Activated CD4-positive, alpha-beta T cell treated with anti-CD3 and anti-CD28 coated beads for 24 hours (primary cell): Measurements from ENCODE around the gene TRPM6.
"Not testable (repeated sequence)": the region's sequence is repeated elsewhere in the genome, so short reads cannot be mapped to it uniquely, and the experiment has no call there.

Source experiments
- DNase-seq, 2 donors: peaks; one replicate each; pipeline ENCODE4 v3.0.0-alpha.2; 2020; ENCODE audit warnings: low read depth in 2 of 2

Gene TRPM6

DNA sequence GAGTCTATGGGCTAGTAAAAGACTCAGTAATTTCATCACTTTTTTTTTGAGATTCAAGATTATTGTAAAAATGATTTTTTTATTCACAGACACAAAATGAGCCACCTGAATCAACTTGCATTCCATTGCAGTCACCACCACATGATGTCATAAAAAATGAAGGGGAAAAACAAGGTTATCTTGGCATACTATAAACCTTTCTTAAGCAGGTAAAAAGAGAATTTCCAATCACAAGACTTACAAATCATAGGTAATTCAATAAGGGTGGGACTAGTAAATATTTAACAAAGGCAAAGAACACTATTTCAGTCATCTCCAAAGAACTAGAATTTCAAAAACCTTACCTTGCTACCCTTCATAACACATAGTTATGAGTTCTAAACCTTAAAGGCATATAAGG, 30.7 kb downstream of the TRPM6 start:
- DNase-seq = no peak

DNA sequence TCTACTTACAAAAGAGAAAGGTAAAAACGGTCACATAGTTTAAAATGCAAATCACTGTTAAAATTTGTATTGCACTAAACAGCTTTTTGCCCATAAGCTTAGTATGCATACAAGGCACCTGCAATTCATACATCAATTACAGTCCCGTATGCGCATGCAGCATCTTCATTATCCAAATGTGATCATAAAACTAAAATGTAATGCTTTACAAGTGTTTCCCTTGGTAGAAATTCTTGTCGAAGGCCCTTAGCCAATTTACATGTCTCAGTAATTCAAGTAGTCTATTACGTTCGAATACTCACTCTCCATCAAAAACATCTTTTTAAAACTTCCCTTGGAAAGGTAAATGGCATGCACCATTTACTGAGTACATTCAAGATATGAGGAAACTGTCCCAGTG, 32.6 kb downstream of the TRPM6 start:
- DNase-seq = no peak

DNA sequence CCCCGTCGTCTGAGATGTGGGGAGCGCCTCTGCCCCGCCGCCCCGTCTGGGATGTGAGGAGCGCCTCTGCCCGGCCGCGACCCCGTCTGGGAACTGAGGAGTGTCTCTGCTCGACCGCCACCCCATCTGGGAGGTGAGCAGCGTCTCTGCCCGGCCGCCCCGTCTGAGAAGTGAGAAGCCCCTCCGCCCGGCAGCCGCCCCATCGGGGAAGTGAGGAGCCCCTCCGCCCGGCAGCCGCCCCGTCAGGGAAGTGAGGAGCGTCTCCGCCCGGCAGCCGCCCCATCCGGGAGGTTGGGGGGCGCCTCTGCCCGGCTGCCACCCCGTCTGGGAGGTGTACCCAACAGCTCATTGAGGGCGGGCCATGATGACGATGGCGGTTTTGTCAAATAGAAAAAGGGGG, 34.7 kb downstream of the TRPM6 start:
- DNase-seq = not testable (repeated sequence)

DNA sequence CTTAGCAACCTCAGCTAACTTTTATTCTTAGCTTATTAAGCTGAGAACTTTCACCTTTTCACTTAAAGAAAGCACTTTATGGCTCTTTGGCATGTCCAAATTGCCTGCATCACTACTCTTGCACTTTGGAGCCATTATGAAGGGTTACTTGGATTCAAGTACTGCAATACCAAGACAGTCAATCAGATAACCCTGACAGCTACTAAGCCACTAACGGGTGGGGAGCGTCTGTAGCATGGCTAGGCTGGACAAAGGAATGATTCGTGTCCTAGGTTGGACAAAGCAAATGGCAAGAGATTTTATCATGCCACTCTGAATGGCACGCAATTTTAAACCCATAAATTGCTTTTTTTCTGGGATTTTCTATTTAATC, 39.6 kb downstream of the TRPM6 start:
- DNase-seq = no peak

DNA sequence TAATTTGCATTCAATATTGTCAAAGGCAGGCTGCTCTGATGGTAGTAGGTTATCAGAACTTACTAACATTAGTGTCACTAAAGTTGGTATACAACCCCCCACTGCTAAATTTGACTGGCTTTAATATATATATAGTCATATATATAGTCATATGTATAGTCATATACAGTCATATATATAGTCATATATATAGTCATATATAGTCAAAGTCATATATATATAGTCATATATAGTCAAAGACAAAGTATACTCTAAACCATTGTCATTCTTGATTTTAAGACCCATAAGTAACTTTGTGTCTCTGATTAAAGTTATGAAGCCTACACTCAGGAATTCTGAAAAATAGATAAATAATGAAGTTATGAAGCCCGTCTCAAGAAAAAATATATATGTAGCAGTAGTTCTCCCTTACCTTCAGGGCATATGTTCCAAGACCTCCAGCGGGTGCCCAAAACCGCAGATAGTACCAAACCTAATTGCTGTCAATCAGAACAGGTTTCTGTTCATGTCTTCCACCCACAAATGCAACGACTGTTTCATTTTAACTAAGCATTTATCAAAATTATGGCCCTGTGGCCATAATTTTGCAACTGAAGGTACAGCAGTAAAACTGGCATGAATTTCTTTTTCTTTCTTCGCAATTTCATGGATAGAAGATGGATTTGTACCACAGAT, 40.1 kb downstream of the TRPM6 start:
- DNase-seq = no peak

DNA sequence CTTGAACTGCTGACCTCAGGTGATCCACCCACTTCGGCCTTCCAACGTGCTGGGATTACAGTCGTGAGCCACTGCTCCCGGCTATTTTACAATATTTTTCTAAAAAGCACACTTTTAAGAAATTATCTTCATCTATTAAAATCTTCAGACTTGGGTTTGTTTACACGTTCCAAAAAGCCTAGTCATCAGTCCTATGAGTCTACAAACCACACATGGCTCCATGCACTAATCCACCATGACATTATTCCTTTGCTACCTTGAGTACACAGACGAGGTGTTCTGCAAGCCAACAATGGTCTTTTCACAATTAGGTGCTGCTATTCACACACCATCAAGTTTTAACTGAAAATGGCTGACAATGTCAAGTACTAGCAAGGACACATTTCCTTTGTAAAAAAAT, 41.0 kb downstream of the TRPM6 start:
- no peak for DNase-seq

DNA sequence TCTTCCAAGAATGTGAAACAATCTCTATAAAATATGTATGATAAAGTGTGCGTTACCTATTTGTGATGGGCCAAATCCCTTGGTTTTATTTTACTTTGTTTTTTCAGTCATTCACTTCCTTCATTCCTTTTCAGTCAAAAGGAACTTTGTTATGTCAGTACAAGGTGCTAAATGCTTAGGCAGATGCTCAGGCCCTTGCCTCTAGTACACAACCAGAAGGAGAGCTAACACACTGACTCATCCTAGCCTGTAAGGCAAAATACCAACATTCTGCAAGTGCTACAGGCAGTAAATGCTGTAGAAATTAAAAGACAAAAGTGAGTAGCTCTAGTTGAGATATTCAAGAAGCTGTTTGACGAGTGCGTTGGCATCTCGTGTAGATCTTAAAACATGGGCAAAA, 49.4 kb downstream of the TRPM6 start:
- DNase-seq = no peak

DNA sequence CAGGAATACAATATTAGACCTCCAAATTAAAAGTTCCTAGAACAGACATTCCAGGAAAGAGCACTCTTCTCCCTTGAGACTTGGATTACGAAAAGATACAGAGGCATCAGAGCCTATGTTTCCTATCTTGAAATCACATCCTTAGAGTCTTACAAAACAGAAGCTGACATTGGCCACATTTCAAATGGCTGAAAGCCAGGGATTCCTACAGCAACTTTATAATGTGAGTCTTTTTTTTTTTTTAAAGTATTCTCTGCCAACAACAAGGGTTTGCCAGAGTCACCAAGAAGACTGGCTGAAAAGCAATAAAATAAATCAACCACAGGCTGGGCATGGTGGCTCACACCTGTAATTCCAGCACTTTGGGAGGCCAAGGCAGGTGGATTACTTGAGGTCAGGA, 63.1 kb downstream of the TRPM6 start:
- DNase-seq = no peak

DNA sequence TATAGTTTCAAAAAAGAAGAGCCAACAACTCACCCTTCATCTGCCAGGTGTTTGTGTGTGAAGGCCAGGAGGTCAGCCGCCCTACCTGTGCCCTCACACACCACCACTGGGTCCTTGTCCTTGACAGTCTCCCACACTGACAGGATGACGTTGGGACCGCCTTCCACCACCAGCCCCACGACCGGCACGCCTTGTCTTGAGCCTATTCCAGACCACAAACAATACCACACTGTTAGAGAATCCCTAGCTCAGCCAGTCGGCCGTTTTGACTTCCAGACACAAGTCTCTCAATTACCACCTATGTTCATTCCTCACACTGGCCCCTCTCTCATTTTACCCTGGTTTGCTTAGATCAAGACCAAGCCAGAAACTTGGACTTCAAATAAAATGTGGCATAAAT, 66.1 kb downstream of the TRPM6 start:
- DNase-seq = no peak

DNA sequence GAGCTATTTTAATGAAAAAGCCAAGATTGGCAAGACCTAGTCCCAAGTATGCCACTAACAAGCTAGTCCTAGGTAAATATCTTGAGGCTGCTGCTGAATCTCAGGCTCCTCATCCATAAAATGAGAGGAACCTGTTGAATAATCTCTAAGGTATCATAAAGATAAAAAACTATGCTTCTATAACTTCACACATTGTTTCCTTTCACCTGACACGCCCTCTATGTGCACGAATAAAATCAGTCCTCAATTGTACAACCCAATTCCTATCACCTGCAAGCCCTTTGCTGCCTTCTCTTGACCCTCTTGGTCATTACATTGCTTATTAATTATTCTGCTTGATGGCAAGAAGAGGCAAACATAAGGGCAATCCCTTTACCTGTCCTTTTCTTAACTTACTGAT, 69.9 kb downstream of the TRPM6 start:
- no peak for DNase-seq

DNA sequence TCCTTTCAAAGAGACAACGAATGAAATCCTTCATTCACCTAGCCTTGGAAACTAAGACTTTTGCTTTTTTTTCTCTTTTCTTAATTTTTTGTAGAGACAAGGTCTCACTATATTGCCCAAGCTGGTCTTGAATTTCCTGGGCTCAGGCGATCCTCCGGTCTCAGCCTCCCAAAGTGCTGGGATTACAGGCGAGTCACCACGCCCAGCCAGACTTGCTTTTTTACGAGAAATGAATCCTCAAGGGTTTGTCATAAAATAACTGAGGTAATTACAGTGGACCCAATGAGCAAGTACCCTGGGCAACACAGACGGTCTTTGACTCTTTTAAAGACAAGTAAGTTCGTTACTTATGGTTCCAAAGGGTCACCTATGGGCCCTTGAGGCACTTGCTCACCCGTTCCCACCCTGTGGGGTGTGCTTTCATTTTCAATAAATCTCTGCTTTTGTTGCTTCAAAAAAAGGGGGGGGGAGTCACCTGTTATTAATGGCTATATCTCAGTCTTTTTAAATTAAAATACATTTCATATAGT, 70.4 kb downstream of the TRPM6 start:
- no peak for DNase-seq

DNA sequence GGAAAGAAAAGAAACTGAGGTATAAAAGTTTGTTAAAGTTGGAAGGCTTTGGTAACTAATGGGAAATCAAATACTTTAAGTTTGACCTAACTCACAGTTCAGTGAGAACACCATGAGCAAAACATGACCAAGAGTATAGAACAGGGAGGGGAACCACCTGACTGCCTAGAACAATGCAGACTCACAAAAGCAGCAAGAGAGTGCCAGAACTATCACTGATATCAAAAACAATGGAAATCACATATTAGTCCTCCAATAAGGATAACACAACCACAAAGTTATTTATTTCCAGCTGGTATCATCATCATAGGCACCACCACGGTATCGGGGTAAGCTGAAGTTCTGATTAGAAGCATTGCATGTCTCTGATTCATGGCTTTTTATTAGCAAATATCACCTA, 77.5 kb downstream of the TRPM6 start:
- no peak for DNase-seq

DNA sequence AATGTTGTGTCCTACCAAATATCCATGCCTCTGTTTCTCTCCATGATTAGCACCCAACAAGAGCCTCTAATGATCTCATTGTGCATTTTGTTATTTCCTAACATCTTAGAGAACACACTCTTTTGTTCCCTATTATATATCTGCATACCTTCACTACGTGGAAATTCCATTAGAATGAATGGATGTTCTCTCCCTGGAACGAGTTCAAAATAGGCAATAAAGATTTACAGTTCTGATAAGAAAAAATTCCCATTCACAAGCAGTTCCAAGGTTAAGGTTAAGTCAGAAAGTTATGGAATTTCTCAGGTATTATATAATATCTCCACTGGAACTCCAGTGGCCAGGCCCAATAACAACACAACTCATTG, 83.7 kb downstream of the TRPM6 start:
- DNase-seq = no peak

DNA sequence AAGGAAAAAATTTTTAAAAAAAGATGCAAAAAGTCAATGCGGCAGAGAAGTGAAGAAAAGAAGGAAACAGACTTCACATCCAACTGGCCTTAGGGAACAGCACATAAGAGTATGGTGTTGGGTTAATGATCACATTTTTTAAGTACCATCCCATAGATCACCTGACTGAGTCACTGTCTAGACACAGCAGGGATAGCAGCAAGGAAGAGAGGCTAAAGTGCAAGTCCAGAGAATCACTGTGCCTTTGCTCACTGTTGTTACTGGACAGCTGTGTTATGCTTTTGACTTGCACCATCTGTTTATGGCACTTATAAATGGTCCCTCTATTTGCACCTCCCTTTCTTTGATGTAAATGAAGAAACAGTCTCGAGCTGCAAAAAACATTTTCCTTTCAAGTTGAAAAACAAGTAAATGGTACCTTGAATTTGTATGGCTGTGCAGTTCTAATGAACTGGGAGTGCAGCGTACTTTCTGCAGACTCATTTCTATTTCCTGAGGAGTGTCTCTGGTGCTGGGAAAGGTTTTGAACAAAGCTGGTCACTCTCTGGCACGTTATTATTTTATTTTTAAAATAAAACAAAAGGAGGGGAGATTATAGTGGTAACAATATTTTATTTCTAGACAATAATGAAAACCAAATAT, 84.2 kb downstream of the TRPM6 start:
- no peak for DNase-seq

DNA sequence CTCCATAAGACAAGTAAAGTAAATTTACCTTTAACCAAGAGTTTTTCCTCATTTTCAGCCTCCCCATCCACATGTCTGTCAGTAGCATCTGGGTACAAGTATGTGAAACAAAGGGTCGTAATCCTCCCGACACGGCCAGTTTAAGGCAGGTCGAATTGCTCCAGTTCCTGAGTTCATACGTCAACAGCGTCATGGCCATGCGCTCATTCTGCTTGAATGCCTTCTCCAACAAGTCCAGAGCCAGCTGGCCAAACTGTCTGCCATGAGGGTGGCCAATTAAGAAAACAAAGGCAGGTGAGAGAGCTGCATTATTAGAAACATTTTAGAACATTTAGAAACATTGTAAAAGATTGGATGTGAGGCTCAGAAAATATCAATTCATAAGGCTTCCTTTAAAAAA, 87.5 kb downstream of the TRPM6 start:
- no peak for DNase-seq

DNA sequence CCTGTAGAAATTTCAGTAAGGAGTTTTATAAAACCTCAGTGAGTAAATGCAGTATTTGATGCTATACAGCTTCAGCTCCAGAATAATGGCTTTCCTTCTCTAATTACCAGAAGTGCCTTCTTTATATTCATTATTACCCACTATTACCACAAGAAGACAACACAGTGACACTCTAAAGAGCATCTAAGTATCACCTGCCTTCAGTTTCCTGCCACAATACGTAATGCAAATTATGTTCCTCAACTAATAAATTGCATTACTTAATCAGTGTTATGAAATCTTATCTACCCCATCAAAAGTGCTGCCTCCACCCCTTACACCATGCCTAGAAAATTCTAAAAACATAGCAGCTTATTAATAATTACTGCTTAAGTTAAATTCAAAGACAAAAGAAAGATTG, 91.9 kb downstream of the TRPM6 start:
- no peak for DNase-seq

DNA sequence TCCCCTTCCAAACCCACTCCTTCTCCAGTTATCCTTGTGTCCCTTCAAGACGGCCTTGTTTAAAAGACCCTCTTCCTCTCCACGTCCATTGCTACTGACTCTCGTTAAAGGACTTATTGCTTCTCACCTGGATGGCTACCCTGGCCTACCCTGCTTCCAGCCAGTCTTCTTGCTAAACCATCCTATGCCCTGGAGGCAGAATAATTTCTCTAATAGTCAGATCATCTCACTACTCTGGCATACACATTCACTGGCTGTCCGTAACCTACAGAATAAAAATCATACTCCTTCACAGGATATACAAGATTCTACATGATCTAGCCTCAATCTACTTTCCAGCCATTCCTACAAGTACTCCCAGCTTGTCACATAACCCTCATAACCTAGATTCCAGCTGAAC, 92.6 kb downstream of the TRPM6 start:
- no peak for DNase-seq

DNA sequence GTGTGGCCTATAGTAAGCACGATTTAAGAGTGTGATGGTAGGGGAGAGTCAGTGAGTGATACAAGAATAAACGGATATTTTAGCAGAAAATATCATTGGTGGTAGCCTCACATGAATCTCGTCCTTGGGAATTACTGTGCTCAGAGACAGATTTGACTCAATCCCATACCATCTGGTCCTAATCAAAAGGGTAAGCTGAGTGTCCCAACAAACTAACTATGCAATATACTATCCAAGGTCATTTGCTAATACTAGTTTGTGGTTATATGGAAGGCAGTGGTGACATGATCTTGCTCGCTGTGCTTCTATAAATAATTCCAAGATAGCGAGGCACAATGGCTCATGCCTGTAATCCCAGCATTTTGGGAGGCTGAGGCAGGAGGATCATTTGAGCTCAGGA, 103.2 kb downstream of the TRPM6 start:
- no peak for DNase-seq

DNA sequence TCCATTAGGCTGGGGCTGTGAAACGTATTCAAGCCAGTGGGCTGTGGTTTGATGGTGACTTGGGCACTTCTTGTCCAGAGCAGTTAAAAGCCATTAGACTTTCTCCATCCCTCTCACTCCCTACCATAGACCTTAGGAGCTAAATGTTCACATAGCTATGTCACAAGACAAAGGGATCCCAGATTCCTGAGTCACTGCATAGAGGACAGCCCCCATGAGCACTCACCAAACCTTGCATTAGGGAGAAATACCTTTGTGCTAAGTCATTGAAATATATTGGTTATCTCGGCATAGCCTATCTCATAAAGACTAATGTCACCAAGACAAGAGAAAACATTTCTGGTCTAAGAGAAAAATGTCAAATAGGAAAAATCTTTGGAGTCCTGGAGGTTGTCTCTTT, 104.3 kb downstream of the TRPM6 start:
- no peak for DNase-seq

DNA sequence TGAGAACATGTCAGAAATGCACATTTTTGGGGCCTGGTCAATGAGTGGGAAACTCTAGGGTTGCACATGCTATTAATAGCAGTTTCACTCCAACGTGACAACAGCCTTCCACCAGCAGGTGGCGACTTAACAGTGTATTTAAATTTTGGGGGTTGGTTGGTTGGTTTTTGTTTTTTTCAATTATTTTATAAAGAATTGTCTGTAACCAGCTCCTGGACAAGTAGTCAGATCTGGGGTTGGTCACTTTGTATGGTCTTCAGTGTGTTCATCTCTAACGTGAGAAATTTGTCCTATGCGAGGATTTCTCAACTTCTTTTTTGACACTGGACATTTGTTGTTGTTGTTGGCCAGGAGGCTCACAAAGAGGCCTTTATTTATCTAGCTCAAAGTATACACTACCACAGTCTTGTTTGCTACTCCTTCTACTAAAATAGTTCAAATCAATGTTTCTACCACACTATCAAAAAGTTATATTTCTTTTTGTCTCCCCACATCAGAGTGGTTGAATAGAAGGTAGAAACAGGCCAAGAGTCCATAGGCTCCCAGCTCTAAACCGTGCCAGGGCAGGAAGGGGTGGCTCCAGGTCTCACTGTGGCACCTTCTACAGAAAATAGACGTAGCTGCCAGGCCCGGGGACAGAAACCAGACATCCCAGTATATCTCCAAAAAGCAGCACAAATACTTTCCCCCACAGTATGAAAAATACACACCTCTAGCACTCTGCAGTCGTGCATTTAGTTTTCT, 110.4 kb downstream of the TRPM6 start:
- DNase-seq = peak; percentile 55 to 61

DNA sequence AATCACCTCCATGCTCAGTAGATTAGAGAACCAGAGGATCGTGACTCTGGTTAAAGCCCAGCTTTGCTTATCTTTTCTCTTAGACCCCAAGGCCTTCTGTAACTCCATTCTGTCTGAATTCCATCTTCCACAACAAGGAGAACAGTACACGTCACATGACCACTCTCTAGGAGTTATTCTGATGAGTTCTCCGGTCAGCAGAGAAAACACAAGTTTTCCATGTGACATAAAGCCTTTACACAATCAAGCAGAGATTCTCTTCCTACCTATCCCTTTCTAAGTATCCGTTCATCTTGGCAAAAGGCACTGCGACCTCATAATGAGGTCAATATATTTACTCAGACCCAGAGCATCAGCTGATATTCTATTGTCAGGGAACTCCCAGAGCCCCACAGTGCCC, 112.3 kb downstream of the TRPM6 start:
- DNase-seq = no peak

DNA sequence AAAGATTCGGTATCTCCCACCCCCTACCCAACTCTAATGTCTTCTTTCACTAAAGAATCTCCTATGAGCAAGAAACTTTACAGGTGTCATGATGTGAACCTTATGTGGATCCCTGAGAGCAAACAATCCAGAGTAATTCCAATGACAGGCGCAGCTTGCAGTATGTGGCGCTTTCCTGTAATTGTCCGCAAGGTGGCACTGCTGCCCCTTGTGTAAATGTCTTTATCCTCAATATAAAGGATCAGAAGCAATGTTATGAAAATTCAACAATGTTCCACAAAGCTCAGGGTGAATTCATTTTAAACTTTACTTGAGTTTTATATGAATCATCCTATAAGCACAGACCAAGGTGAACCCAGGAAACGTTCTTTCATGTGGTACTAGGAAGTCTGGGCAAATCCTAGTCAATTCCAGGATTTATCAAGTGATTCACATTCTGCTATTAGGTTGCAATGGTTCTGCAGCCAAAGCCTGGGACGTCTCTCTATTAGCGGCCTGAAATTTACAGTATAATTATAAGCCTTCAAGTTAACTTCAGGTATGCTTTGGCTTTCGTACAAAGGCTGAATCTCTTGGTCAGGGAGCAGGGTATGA, 113.7 kb downstream of the TRPM6 start:
- DNase-seq = peak; percentile 56 to 64

DNA sequence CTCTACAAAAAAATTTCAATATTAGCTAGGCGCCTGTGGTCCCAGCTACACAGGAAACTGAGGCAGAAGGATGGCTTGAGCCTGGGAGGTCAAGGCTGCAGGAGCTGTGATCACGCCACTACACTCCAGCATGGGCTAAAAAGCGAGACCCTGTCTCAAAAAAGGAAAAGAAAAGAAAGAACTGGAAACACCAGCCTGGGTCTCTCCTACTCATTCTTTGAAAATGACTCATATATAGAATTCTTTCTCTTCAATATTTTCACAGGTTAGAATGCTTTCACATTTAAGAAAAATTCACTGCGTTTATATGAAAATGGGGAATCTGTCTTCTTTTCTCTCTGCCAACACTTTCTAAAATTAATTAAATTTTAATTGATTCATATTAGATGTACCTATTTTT, 115.6 kb downstream of the TRPM6 start:
- DNase-seq = no peak
